SJSA1 (cell line): ENCODE measurements around the gene STEAP1. TPM values are rescaled to one million over a fixed set of nuclear protein-coding genes. Genes with fewer than 3 reads are reported as not detected.
A peak's percentile ranks its signal among the peaks of the same experiment; 100 is the strongest.
"Not testable (repeated sequence)": the region's sequence is repeated elsewhere in the genome, so short reads cannot be mapped to it uniquely, and the experiment has no call there.

Experiments
- DNase-seq, 2 experiments: peaks; one replicate each; pipeline ENCODE4 v3.0.0-alpha.2; 2015 to 2020; ENCODE audit warnings: low spot score in 2 of 2, low read depth in 1 of 2
- H3K27ac ChIP-seq: fragments of 250-450 bp; sonication (Bioruptor Pico); 2 replicates; pipeline ENCODE4 v1.5.1; 2020; ENCODE audit warnings: mild to moderate bottlenecking, moderate library complexity
- H3K27me3 ChIP-seq: fragments of 250-450 bp; sonication (Bioruptor Pico); replicated peaks from 2 replicates; pipeline ENCODE4 v1.5.1; 2020; ENCODE audit warnings: mild to moderate bottlenecking, moderate library complexity
- H3K36me3 ChIP-seq: fragments of 250-450 bp; sonication (Bioruptor Pico); 2 replicates; pipeline ENCODE4 v1.5.1; 2020; ENCODE audit warnings: mild to moderate bottlenecking
- H3K4me1 ChIP-seq: fragments of 250-450 bp; sonication (Bioruptor Pico); replicated peaks from 2 replicates; pipeline ENCODE4 v1.6.1; 2021; ENCODE audit warnings: mild to moderate bottlenecking
- H3K4me3 ChIP-seq: fragments of 250-450 bp; sonication (Bioruptor Pico); 2 replicates; pipeline ENCODE4 v1.5.1; 2020; ENCODE audit warnings: mild to moderate bottlenecking
- H3K9me3 ChIP-seq: fragments of 250-450 bp; sonication (Bioruptor Pico); replicated peaks from 2 replicates; pipeline ENCODE4 v1.5.1; 2020; ENCODE audit warnings: mild to moderate bottlenecking
- total RNA-seq: library from RNA; depleted of rRNA; stranded (reverse); fragments of >200 nt; shearing (Covaris generic); gene quantifications from 2 replicates; pipeline ENCODE4 v1.2.3, GENCODE V29; 2014

STEAP1 gene
- total RNA-seq, 1 experiment from 2014 or later, result 14.2 TPM

- DNase-seq, result no peak
- Histone ChIP-seq H3K4me3 (no peak overlapping the region), H3K27me3 (no peaks in the 10 kb centered on the region), H3K27ac (peak overlapping the region; percentile 82), H3K36me3 (no peaks in the 10 kb centered on the region), H3K9me3 (no peaks in the 10 kb centered on the region), H3K4me1 (peaks cover 37% of the 10 kb centered on the region)
These were observed 26.4 kb downstream of the STEAP1 start for GRCh38 chr7:90180649-90181048.

- Histone ChIP-seq H3K4me3 (no peak overlapping the region), H3K9me3 (0 out of 2 replicates have a peak, but pooled peaks cover 2% of the 10 kb centered on the region), H3K27ac (no peak overlapping the region), H3K27me3 (no peaks in the 10 kb centered on the region), H3K4me1 (peaks cover 35% of the 10 kb centered on the region), H3K36me3 (no peaks in the 10 kb centered on the region)
- DNase-seq, result no peak
These were observed 27.2 kb downstream of the STEAP1 start for GRCh38 chr7:90181485-90181884.

GRCh38 chr7:90186290-90186689 is 32.0 kb downstream of the STEAP1 start:
- not testable (repeated sequence) for H3K4me1 ChIP-seq

DNA sequence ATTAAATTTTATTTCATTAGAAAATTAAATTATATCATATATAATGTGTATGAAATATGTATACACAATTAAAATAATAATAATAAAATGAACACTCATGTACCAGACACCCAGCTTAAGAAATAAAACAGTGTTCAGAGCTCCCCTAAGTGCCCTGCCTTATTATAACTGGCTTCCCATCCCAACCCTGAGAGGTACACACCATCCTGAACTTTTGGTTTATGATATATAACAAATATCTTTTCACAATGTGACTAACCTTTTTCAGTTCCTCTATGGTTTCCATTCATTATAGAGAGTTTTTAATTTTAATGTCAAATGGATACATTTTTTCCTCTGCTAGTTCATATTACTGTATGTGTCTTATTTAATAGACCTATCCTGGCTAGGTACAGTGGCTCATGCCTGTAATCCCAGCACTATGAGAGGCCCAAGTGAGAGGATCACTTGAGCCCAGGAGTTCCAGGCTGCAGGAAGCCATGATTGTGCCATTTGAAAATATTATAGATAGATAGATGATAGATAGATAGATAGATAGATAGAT is 33.3 kb downstream of the STEAP1 start:
- no peak overlapping the region for H3K27ac ChIP-seq
- H3K36me3 ChIP-seq, result no peaks in the 10 kb centered on the region
- no peaks in the 10 kb centered on the region for H3K27me3 ChIP-seq
- no peak overlapping the region for H3K4me3 ChIP-seq
- DNase-seq, result no peak
- H3K9me3 ChIP-seq, result peaks cover 8% of the 10 kb centered on the region
- H3K4me1 ChIP-seq, result no peaks in the 10 kb centered on the region

More at GRCh38 chr7:90186290-90186689, 32.0 kb downstream of the STEAP1 start:
- H3K4me3 ChIP-seq, H3K27me3 ChIP-seq, H3K27ac ChIP-seq, H3K36me3 ChIP-seq, DNase-seq, H3K9me3 ChIP-seq: not testable (repeated sequence)

GRCh38 chr7:90188281-90188680 is 34.0 kb downstream of the STEAP1 start:
- Histone ChIP-seq H3K36me3 (no peaks in the 10 kb centered on the region), H3K9me3 (peaks cover 8% of the 10 kb centered on the region), H3K27me3 (no peaks in the 10 kb centered on the region), H3K4me1 (no peaks in the 10 kb centered on the region), H3K27ac (no peak overlapping the region), H3K4me3 (no peak overlapping the region)
- no peak for DNase-seq

DNA sequence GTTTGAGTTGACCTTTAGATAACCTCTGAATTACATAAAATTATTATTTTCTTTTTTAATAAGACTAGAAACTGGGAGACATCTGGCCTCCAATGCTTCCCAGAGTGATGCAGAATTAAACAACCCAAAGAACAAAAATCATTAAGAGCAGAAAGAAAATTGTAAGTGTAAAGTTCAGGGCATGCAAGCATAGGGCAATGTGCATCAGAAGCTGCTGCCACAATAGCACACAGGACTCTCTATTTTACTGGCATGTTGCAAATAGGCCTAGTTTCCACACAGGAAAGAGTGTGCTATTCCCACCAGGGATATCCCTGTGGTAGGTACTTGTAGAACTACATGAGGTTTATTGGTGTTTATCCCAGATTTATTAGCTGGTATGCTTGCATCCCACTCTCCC is 36.7 kb downstream of the STEAP1 start:
- Histone ChIP-seq H3K9me3 (peaks cover 8% of the 10 kb centered on the region), H3K4me1 (no peaks in the 10 kb centered on the region), H3K36me3 (no peaks in the 10 kb centered on the region), H3K27ac (no peak overlapping the region), H3K27me3 (no peaks in the 10 kb centered on the region), H3K4me3 (no peak overlapping the region)
- no peak for DNase-seq

- Histone ChIP-seq H3K4me3 (no peak overlapping the region), H3K9me3 (peaks cover 6% of the 10 kb centered on the region), H3K4me1 (no peaks in the 10 kb centered on the region), H3K27me3 (no peaks in the 10 kb centered on the region), H3K36me3 (no peaks in the 10 kb centered on the region), H3K27ac (no peak overlapping the region)
- no peak for DNase-seq
These were observed 37.4 kb downstream of the STEAP1 start for GRCh38 chr7:90191648-90192047.

GRCh38 chr7:90192876-90193750 is 38.8 kb downstream of the STEAP1 start:
- no peak overlapping the region for H3K4me3 ChIP-seq
- no peak overlapping the region for H3K27ac ChIP-seq
- H3K27me3 ChIP-seq, result no peaks in the 10 kb centered on the region
- H3K9me3 ChIP-seq, result peaks cover 6% of the 10 kb centered on the region
- no peaks in the 10 kb centered on the region for H3K4me1 ChIP-seq
- H3K36me3 ChIP-seq, result no peaks in the 10 kb centered on the region
- DNase-seq, result no peak

- H3K36me3 ChIP-seq, result no peaks in the 10 kb centered on the region
- no peak overlapping the region for H3K27ac ChIP-seq
- H3K4me1 ChIP-seq, result no peaks in the 10 kb centered on the region
- no peak for DNase-seq
- H3K4me3 ChIP-seq, result no peak overlapping the region
- peaks cover 6% of the 10 kb centered on the region for H3K9me3 ChIP-seq
- no peaks in the 10 kb centered on the region for H3K27me3 ChIP-seq
These were observed 40.9 kb downstream of the STEAP1 start for GRCh38 chr7:90194911-90195809.

DNA sequence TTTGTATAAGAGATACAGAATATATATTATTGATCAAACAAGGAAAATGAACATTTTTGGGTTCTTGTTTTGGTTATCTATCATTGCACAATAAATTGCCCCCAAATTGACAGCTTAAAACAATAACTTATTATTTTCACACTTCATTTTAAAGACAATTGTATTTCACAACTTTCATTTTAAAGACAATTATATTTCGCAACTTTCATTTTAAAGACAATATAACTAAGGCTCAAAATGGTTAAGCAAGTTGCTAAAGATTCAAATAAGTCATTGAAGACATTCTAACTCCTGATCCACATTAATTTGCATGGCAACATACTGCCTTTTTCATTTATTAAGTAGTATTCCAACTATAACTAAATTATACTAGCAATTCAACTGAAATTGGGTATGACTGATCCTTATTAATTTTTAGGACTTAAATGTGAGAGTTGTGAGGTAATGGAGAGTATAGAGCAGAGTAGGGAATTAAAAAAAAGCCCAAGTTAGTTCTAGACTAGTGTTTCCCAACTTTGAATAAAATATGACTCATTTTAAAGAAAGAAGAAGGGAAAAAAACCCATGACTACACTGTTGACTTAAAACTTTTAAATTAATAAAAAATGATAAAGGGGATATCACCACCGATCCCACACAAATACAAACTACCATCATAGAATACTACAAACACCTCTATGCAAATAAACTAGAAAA is 47.4 kb downstream of the STEAP1 start:
- no peaks in the 10 kb centered on the region for H3K36me3 ChIP-seq
- no peak for DNase-seq
- no peaks in the 10 kb centered on the region for H3K9me3 ChIP-seq
- H3K4me3 ChIP-seq, result no peak overlapping the region
- H3K4me1 ChIP-seq, result no peaks in the 10 kb centered on the region
- H3K27ac ChIP-seq, result no peak overlapping the region
- H3K27me3 ChIP-seq, result no peaks in the 10 kb centered on the region

- Histone ChIP-seq H3K27ac (no peak overlapping the region), H3K27me3 (no peaks in the 10 kb centered on the region), H3K9me3 (no peaks in the 10 kb centered on the region), H3K4me1 (peaks cover 11% of the 10 kb centered on the region), H3K4me3 (no peak overlapping the region), H3K36me3 (no peaks in the 10 kb centered on the region)
- DNase-seq, result no peak
These were observed 53.7 kb downstream of the STEAP1 start for GRCh38 chr7:90207956-90208355.

DNA sequence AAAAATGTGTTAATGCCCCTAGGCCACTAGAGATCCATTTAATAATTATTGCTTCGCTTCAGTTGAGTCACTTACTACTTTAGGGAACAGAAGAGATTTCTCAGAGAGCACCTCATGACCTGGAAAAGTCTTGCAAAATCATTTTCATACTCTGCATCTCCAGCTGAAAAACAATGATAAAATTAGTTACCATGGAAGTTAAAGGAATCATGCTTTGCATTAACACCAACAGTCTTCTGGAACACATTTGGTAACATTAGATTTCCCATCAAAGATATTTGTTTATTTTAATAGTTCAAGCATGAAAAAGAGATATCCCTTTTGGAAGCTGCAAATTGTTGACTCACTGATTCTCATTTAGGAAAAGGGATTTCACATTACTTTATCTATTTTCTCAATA is 55.5 kb downstream of the STEAP1 start:
- Histone ChIP-seq H3K9me3 (no peaks in the 10 kb centered on the region), H3K27ac (no peak overlapping the region), H3K4me1 (peaks cover 11% of the 10 kb centered on the region), H3K4me3 (no peak overlapping the region), H3K36me3 (no peaks in the 10 kb centered on the region), H3K27me3 (no peaks in the 10 kb centered on the region)
- DNase-seq, result no peak

DNA sequence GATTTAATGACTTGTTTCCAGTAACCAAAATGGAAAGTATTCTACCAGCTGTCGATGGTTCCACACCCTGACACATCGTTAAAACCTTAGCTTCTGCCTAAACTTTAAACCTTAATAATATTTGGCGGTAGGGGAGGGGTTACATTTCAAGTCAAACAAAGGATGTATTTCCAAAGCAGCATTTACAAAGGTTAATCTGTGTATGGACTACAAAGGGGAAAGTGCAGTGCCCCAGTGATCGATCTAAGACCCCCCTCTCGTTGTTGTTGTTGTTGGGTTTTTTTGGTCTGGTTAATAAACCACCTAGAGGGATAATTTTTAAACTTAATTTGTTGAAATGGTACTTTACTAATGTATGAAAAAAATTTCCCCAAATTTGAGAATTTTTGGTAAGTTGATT is 56.2 kb downstream of the STEAP1 start:
- H3K27ac ChIP-seq, result no peak overlapping the region
- DNase-seq, result no peak

More for the DNA sequence above, 56.2 kb downstream of the STEAP1 start:
- Histone ChIP-seq H3K4me3 (no peak overlapping the region), H3K27me3 (no peaks in the 10 kb centered on the region), H3K9me3 (no peaks in the 10 kb centered on the region), H3K4me1 (peaks cover 11% of the 10 kb centered on the region), H3K36me3 (no peaks in the 10 kb centered on the region)
